HepG2 (cell line): Measurements from ENCODE around the gene DUSP16. TPM values are rescaled to one million over a fixed set of nuclear protein-coding genes. Genes with fewer than 3 reads are reported as not detected.

Experiments
- ATAC-seq: fragments of 200-7000 bp; cut with Tn5 transposase; 3 replicates; pipeline ENCODE4 v1.9.1; 2020; ENCODE audit warnings: mild to moderate bottlenecking, moderate library complexity
- BruUV-seq: library from RNA; stranded (reverse); fragments of 400-500 nt; replicated peaks from 2 replicates; lab custom pipeline; 2021; lab: Mats Ljungman, UMichigan
- CTCF ChIA-PET: fragments of 300-600 bp; formaldehyde crosslinking; extraction: SDS; loops from one replicate; lab custom pipeline; 2021; ENCODE audit warnings: low total read pairs, inconsistent platforms, low intra/inter-chr PET ratio; lab: Yijun Ruan, JAX
- POLR2A ChIA-PET: fragments of 350-600 bp; sonication (Branson Sonifier 250); formaldehyde crosslinking; loops from one replicate; lab custom pipeline; 2020; ENCODE audit warnings: antibody characterized with exemption, inconsistent platforms; lab: Yijun Ruan, JAX
- DNase-seq: peaks from one replicate; pipeline ENCODE4 v3.0.0-alpha.2; 2015; ENCODE audit warnings: low spot score
- FAIRE-seq: peaks from 3 replicates; lab custom pipeline; 2011; peaks lifted over from hg19 to GRCh38; lab: Jason Lieb, UNC
- H2AFZ ChIP-seq: one replicate; pipeline ENCODE4 v1.6.1; 2011; ENCODE audit warnings: low read length, inconsistent platforms
- H3K27ac ChIP-seq: fragments of 300-600 bp; 3 replicates; pipeline ENCODE4 v1.8.0; 2011; ENCODE audit warnings: mixed run types, mild to moderate bottlenecking, mixed read lengths, low read length, inconsistent platforms; ENCODE audit not compliant: insufficient read depth; ENCODE audit errors: extremely low read length
- H3K27me3 ChIP-seq, 2 experiments: fragments of 200-600 bp in 1 of 2; 2 replicates in 1 of 2; 3 replicates in 1 of 2; pipeline versions ENCODE4 v1.6.0 to v1.8.0; 2011; ENCODE audit warnings: low read length in 2 of 2, mild to moderate bottlenecking in 2 of 2, moderate library complexity in 2 of 2, inconsistent platforms in 1 of 2; ENCODE audit not compliant: insufficient read depth in 2 of 2, control insufficient read depth in 1 of 2
- H3K36me3 ChIP-seq, 2 experiments: fragments of 200-600 bp in 1 of 2; replicated peaks in 1 of 2; 2 replicates in 1 of 2; 3 replicates in 1 of 2; pipeline versions ENCODE4 v1.5.1 to v1.8.0; 2011; ENCODE audit warnings: low read length in 2 of 2, inconsistent platforms in 1 of 2; ENCODE audit not compliant: insufficient read depth in 2 of 2, control insufficient read depth in 1 of 2
- H3K4me1 ChIP-seq: 2 replicates; pipeline ENCODE4 v1.5.1; 2012; ENCODE audit warnings: low read length, inconsistent platforms; ENCODE audit not compliant: insufficient read depth
- H3K4me2 ChIP-seq: 2 replicates; pipeline ENCODE4 v1.6.0; 2011; ENCODE audit warnings: low read depth, low read length, inconsistent platforms
- H3K4me3 ChIP-seq, 3 experiments: fragments of 200-600 bp in 1 of 3; sonication (generic), shearing (Covaris generic) in 1 of 3; replicated peaks in 1 of 3; 2 replicates each; pipeline ENCODE4 v1.5.1; 2011 to 2016; ENCODE audit warnings: low read length in 3 of 3, inconsistent platforms in 2 of 3, low read depth in 2 of 3, mild to moderate bottlenecking in 2 of 3, control low read depth in 1 of 3, mixed read lengths in 1 of 3; ENCODE audit not compliant: insufficient read depth in 1 of 3
- H3K79me2 ChIP-seq: one replicate; pipeline ENCODE4 v1.6.1; 2011; ENCODE audit warnings: low read length, inconsistent platforms; ENCODE audit not compliant: insufficient read depth
- H3K9ac ChIP-seq: 2 replicates; pipeline ENCODE4 v1.6.0; 2011; ENCODE audit warnings: mild to moderate bottlenecking, low read depth, low read length, inconsistent platforms; ENCODE audit not compliant: insufficient read depth
- H3K9me3 ChIP-seq: 2 replicates; pipeline ENCODE4 v1.5.1; 2012; ENCODE audit warnings: mild to moderate bottlenecking, low read length
- H4K20me1 ChIP-seq: 2 replicates; pipeline ENCODE4 v1.6.0; 2011; ENCODE audit warnings: inconsistent platforms, mild to moderate bottlenecking, low read length, moderate library complexity; ENCODE audit not compliant: insufficient read depth
- KLF6 ChIP-seq: IDR thresholded peaks from 2 replicates; pipeline ENCODE4 v1.8.0; 2016; ENCODE audit warnings: missing biosample characterization, missing genetic modification reagents
- NAIF1 ChIP-seq: sonication (generic); formaldehyde crosslinking; IDR thresholded peaks from 2 replicates; pipeline ENCODE4 v1.5.0; 2020; ENCODE audit warnings: mild to moderate bottlenecking, missing genetic modification reagents, borderline replicate concordance
- PAF1 ChIP-seq: IDR thresholded peaks from 2 replicates; pipeline ENCODE4 v1.6.1; 2016; ENCODE audit warnings: missing genetic modification reagents, missing compliant biosample characterization
- RARG ChIP-seq: sonication (generic); formaldehyde crosslinking; IDR thresholded peaks from 2 replicates; pipeline ENCODE4 v1.4.0; 2020; ENCODE audit warnings: low read depth, mild to moderate bottlenecking, missing genetic modification reagents
- SOX13 ChIP-seq, 3 experiments: fragments of 450-650 bp in 1 of 3; sonication (generic) in 1 of 3; formaldehyde crosslinking in 1 of 3; IDR thresholded peaks in 2 of 3; conservative IDR thresholded peaks in 1 of 3; 2 replicates each; pipeline versions ENCODE4 v1.5.0 to v1.6.1; 2016 to 2020; ENCODE audit warnings: antibody characterized with exemption in 1 of 3, mild to moderate bottlenecking in 1 of 3, missing compliant biosample characterization in 1 of 3, missing genetic modification reagents in 1 of 3, moderate library complexity in 1 of 3
- SP1 ChIP-seq, 2 experiments: fragments of 450-650 bp in 1 of 2; sonication (generic) in 1 of 2; formaldehyde crosslinking in 1 of 2; IDR thresholded peaks; 2 replicates each; pipeline versions ENCODE4 v1.4.0 to v1.6.1; 2016 to 2020; ENCODE audit warnings: missing genetic modification reagents in 1 of 2
- ZNF552 ChIP-seq: sonication (generic); formaldehyde crosslinking; IDR thresholded peaks from 2 replicates; pipeline ENCODE4 v1.9.0; 2022; ENCODE audit warnings: missing genetic modification reagents, mild to moderate bottlenecking, borderline replicate concordance
- ZNF724P ChIP-seq: sonication (generic); formaldehyde crosslinking; IDR thresholded peaks from 2 replicates; pipeline ENCODE4 v1.8.0; 2022; ENCODE audit warnings: missing genetic modification reagents, borderline replicate concordance
- ZNF747 ChIP-seq: sonication (generic); formaldehyde crosslinking; IDR thresholded peaks from 2 replicates; pipeline ENCODE4 v1.8.1; 2023; ENCODE audit warnings: missing genetic modification reagents, mild to moderate bottlenecking, borderline replicate concordance
- ZNF788 ChIP-seq: sonication (generic); formaldehyde crosslinking; IDR thresholded peaks from 2 replicates; pipeline ENCODE4 v1.5.0; 2020; ENCODE audit warnings: mild to moderate bottlenecking, missing genetic modification reagents, borderline replicate concordance
- WGBS: methylation state at CpG from one replicate; pipeline ENCODE4 v1.1.6; 2017; ENCODE audit warnings: low lambda C conversion rate; 5-methylcytosine and 5-hydroxymethylcytosine counted together
- in situ Hi-C: cut with HindIII; loops from 2 replicates; pipeline ENCODE4 v1.10.0; 2017; ENCODE audit warnings: low pct_unique_long_range_greater_than_20kb; ENCODE audit not compliant: extremely low pct_ligation_motif_present
- intact Hi-C: fragments of 100-400 bp; cut with micrococcal nuclease; formaldehyde crosslinking; loops from one replicate; pipeline ENCODE4 v1.10.0; 2022; ENCODE audit not compliant: unreplicated experiment
- polyA plus RNA-seq, 8 experiments: library from polyadenylated mRNA; depleted of rRNA in 3 of 8; stranded (reverse) in 7 of 8; unstranded in 1 of 8; fragments of >200 nt; fragmentation: Illumina TruSeq in 4 of 8; extraction: Trizol in 4 of 8; gene quantifications; 2 replicates each; pipeline versions ENCODE4 v1.2.1 to v1.2.3, GENCODE V29; 2011 to 2016; ENCODE audit warnings: low read depth in 4 of 8, missing spikeins in 1 of 8, mixed read lengths in 1 of 8; ENCODE audit not compliant: insufficient read depth in 1 of 8
- total RNA-seq, 5 experiments: library from RNA; depleted of rRNA; stranded (reverse); fragments of >200 nt; fragmentation: Illumina TruSeq; extraction: Trizol; gene quantifications; 2 replicates each; pipeline ENCODE4 v1.2.3, GENCODE V29; 2016; ENCODE audit warnings: low read depth in 1 of 5
- TF ChIP-seq, protein P1 (sequence below): sonication (generic); formaldehyde crosslinking; conservative IDR thresholded peaks from 2 replicates; pipeline ENCODE4 v1.4.0; 2020; ENCODE audit warnings: mild to moderate bottlenecking, missing genetic modification reagents, moderate library complexity

Gene DUSP16
- total and polyA plus RNA-seq, 2 of the 13 experiments (the other 11 are each of a cell fraction or from before 2014, with no cell fraction given): 45.7 to 46.6 TPM

DNA sequence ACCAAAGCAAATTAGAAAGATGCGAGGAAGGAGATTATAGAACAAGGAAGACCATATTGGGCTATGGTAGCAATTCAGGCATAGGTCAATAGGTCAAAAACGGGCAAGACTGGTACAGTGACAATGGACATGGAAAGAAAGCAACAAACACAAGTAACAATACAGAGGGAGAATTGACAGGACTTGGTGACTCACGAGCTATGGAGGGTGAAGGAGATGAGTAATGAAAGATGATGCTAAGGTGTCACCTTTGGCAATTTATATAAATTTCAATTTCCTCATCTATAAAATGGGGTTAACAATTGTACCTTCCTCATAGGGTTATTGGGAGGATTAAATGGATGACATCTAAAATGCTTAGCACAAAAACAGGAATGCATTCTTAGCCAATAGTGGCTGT is 15.1 kb upstream of the DUSP16 start:
- in situ Hi-C loops (no loop called here), intact Hi-C loops (no loop called here)
- CTCF ChIA-PET: no interaction called here
- POLR2A ChIA-PET: no interaction called here
- Histone ChIP-seq H3K36me3 (no peaks in the 10 kb centered on the region), H3K9ac (no peak overlapping the region), H2AFZ (no peak overlapping the region), H3K4me3 (no peak overlapping the region), H3K27ac (no peak overlapping the region), H3K4me1 (peaks cover 33% of the 10 kb centered on the region), H3K79me2 (no peaks in the 10 kb centered on the region), H3K27me3 (no peaks in the 10 kb centered on the region), H3K4me2 (no peak overlapping the region), H3K9me3 (no peaks in the 10 kb centered on the region), H4K20me1 (no peaks in the 10 kb centered on the region)
- TF ChIP-seq SOX13 (IDR thresholded peaks at IDR 0.05) (no peak), SOX13 (CRISPR knock-in tag; conservative IDR thresholded peaks at IDR 0.05 in 1 of 2, IDR thresholded peaks at IDR 0.05 in 1 of 2) (no peak), RARG (no peak), KLF6 (CRISPR knock-in tag) (no peak), ZNF788 (CRISPR knock-in tag) (no peak), SP1 (IDR thresholded peaks at IDR 0.05) (no peak), SP1 (CRISPR knock-in tag; IDR thresholded peaks at IDR 0.05) (no peak), ZNF747 (CRISPR knock-in tag) (no peak), NAIF1 (CRISPR knock-in tag) (no peak), ZNF552 (CRISPR knock-in tag) (no peak), PAF1 (CRISPR knock-in tag) (no peak), ZNF724P (CRISPR knock-in tag) (no peak)
- TF ChIP-seq, protein P1, sequence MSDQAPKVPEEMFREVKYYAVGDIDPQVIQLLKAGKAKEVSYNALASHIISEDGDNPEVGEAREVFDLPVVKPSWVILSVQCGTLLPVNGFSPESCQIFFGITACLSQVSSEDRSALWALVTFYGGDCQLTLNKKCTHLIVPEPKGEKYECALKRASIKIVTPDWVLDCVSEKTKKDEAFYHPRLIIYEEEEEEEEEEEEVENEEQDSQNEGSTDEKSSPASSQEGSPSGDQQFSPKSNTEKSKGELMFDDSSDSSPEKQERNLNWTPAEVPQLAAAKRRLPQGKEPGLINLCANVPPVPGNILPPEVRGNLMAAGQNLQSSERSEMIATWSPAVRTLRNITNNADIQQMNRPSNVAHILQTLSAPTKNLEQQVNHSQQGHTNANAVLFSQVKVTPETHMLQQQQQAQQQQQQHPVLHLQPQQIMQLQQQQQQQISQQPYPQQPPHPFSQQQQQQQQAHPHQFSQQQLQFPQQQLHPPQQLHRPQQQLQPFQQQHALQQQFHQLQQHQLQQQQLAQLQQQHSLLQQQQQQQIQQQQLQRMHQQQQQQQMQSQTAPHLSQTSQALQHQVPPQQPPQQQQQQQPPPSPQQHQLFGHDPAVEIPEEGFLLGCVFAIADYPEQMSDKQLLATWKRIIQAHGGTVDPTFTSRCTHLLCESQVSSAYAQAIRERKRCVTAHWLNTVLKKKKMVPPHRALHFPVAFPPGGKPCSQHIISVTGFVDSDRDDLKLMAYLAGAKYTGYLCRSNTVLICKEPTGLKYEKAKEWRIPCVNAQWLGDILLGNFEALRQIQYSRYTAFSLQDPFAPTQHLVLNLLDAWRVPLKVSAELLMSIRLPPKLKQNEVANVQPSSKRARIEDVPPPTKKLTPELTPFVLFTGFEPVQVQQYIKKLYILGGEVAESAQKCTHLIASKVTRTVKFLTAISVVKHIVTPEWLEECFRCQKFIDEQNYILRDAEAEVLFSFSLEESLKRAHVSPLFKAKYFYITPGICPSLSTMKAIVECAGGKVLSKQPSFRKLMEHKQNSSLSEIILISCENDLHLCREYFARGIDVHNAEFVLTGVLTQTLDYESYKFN: no peak
- DNase-seq: no peak
- 42% methylated on average over 3 of the region's 3 CpGs for WGBS
- no TSS peak for BruUV-seq
- ATAC-seq: no peak
- FAIRE-seq: no peak
